Stimulated activated CD8-positive, alpha-beta memory T cell treated with anti-CD3 and anti-CD28 coated beads, Interleukin-2, amount 100 ng/mL, for 48 hours (primary cell): ENCODE data around the gene BDKRB2.

Source experiments
- DNase-seq, 2 donors: peaks; one replicate each; pipeline ENCODE4 v3.0.0-alpha.2; 2020; ENCODE audit warnings: low read depth in 2 of 2

The BDKRB2 gene

GRCh38 chr14:96204151-96205058 lies at the start of gene BDKRB2:
BDKRB2 (plus strand) TSS chr14:96204839; CDS start chr14:96237108, 32,269 bp downstream.
- no peak for DNase-seq

- DNase-seq = no peak
These were observed 49.7 kb upstream of the BDKRB2 start for GRCh38 chr14:96154900-96155299.

- DNase-seq = no peak
These were observed 47.6 kb upstream of the BDKRB2 start for GRCh38 chr14:96156804-96157760.

GRCh38 chr14:96158735-96159134 lies 45.9 kb upstream of the BDKRB2 start:
- no peak for DNase-seq

GRCh38 chr14:96160076-96160912 lies 44.3 kb upstream of the BDKRB2 start:
- no peak for DNase-seq

- DNase-seq = no peak
These were observed 43.7 kb upstream of the BDKRB2 start for GRCh38 chr14:96160913-96161310.

GRCh38 chr14:96161636-96162035 lies 43.0 kb upstream of the BDKRB2 start:
- DNase-seq = no peak

- DNase-seq = no peak
These were observed 42.4 kb upstream of the BDKRB2 start for GRCh38 chr14:96162265-96162664.

GRCh38 chr14:96162741-96163140 lies 41.9 kb upstream of the BDKRB2 start:
- DNase-seq = no peak

GRCh38 chr14:96164861-96165490 lies 39.7 kb upstream of the BDKRB2 start:
- no peak for DNase-seq

GRCh38 chr14:96165493-96166436 lies 38.9 kb upstream of the BDKRB2 start:
- DNase-seq = no peak

GRCh38 chr14:96166461-96167223 lies 38.0 kb upstream of the BDKRB2 start:
- no peak for DNase-seq

- DNase-seq = no peak
These were observed 37.2 kb upstream of the BDKRB2 start for GRCh38 chr14:96167224-96168148.

GRCh38 chr14:96168581-96168980 lies 36.1 kb upstream of the BDKRB2 start:
- no peak for DNase-seq

GRCh38 chr14:96170961-96171592 lies 33.6 kb upstream of the BDKRB2 start:
- no peak for DNase-seq

GRCh38 chr14:96173636-96174475 lies 30.8 kb upstream of the BDKRB2 start:
- DNase-seq = no peak

GRCh38 chr14:96176275-96176674 lies 28.4 kb upstream of the BDKRB2 start:
- no peak for DNase-seq
